Uterus (tissue), 2 donors: Measurements from ENCODE around the gene CD248.

Experiments
- CTCF ChIP-seq, 4 experiments: fragments of 200-600 bp in 2 of 4; fragments of 450-650 bp in 2 of 4; sonication (generic) in 2 of 4; IDR thresholded peaks; one replicate each; pipeline ENCODE4 v1.5.1; 2016 to 2019; ENCODE audit warnings: antibody characterized with exemption in 4 of 4, mild to moderate bottlenecking in 2 of 4, moderate library complexity in 1 of 4
- POLR2A ChIP-seq, 2 donors: fragments of 450-650 bp; IDR thresholded peaks; one replicate each; pipeline ENCODE4 v1.6.1; 2016; ENCODE audit warnings: antibody characterized with exemption in 2 of 2, mild to moderate bottlenecking in 1 of 2, moderate library complexity in 1 of 2

- TF ChIP-seq POLR2A (IDR thresholded peaks at IDR 0.05) (peak in 1 of 2 donors; percentile 51), CTCF (IDR thresholded peaks at IDR 0.05) (peak in 2 of 4 experiments; percentile 2 to 10)
Observed at GRCh38 chr11:66347425-66348276, 30.8 kb upstream of the CD248 start, which contains the start of gene B4GAT1.
